Pancreas (tissue), 10 donors: Measurements from ENCODE around the gene CCDC192. TPM values are rescaled to one million over a fixed set of nuclear protein-coding genes. Genes with fewer than 3 reads are reported as not detected.

Experiments
- ATAC-seq, 4 donors: fragments of 200-7000 bp; cut with Tn5 transposase; one replicate each; pipeline versions ENCODE4 v1.8.0 to v1.9.1; 2020; ENCODE audit warnings: mild to moderate bottlenecking in 4 of 4, moderate library complexity in 4 of 4
- DNase-seq, 6 donors: peaks; one replicate each; pipeline ENCODE4 v3.0.0-alpha.2; 2020
- FAIRE-seq: peaks from 2 replicates; lab custom pipeline; 2012; peaks lifted over from hg19 to GRCh38; lab: Jason Lieb, UNC
- H3K27ac ChIP-seq, 4 donors: fragments of 200-600 bp; sonication (generic); 1 replicate in 3 of 4; 2 replicates in 1 of 4; pipeline versions ENCODE4 v1.5.0 to v1.8.0; 2020
- H3K27me3 ChIP-seq, 4 donors: fragments of 200-600 bp; one replicate each; pipeline ENCODE4 v1.8.0; 2021
- H3K36me3 ChIP-seq, 3 donors: fragments of 200-600 bp; sonication (generic) in 1 of 3; one replicate each; pipeline versions ENCODE4 v1.5.0 to v1.8.0; 2020 to 2021
- H3K4me1 ChIP-seq, 3 donors: fragments of 200-600 bp; one replicate each; pipeline ENCODE4 v1.8.0; 2021
- H3K4me3 ChIP-seq, 4 donors: fragments of 200-600 bp; sonication (generic) in 2 of 4; one replicate each; pipeline versions ENCODE4 v1.5.0 to v1.8.0; 2020 to 2021
- H3K9me3 ChIP-seq, 4 donors: fragments of 200-600 bp; one replicate each; pipeline ENCODE4 v1.8.0; 2021
- WGBS, 2 donors: extraction: QIAGEN DNeasy Blood & Tissue Kit; methylation state at CpG; one replicate each; pipeline ENCODE4 v1.1.7; 2013; 5-methylcytosine and 5-hydroxymethylcytosine counted together
- intact Hi-C, 3 donors: fragments of 100-400 bp; cut with DNase I; formaldehyde crosslinking; loops; one replicate each; pipeline versions ENCODE4 v1.11.1 to v1.14.2; 2022
- polyA plus RNA-seq, 2 donors: library from polyadenylated mRNA; stranded (reverse); fragments of 200-250 nt; gene quantifications; one replicate each; pipeline ENCODE4 v1.2.3, GENCODE V29; 2013
- total RNA-seq, 6 donors: library from RNA; stranded (reverse); fragmentation: NEBNext Ultra II Directional in 4 of 6; extraction: Animal tissue kit (Norgen Biotek cat#: 25700) in 4 of 6; gene quantifications; one replicate each; pipeline versions ENCODE4 v1.2.1 to v1.2.4, GENCODE V29; 2021 to 2023
- TF ChIP-seq, protein P1 (sequence below), 4 donors: fragments of 200-600 bp; sonication (generic) in 3 of 4; IDR thresholded peaks; one replicate each; pipeline versions ENCODE4 v1.5.0 to v1.8.0; 2021; ENCODE audit warnings: antibody characterized with exemption in 4 of 4
- donor health status: healthy with polysubstance abuse.
- donor health status: DM: no; HTN: no; CAD: no; lungs with moderate emphysema.
- donor health status: DM: no; HTN: no; CAD: no.
- donor health status: control.
- donor health status: control.
- donor health status: Bipolar disorder and iron deficiency.
- donor health status: DM: yes; HTN: yes; CAD: no.
- donor health status: DM: no; HTN: no; CAD: no.
- donor health status: DM: no; HTN: no; CAD: no.
- donor health status: DM: yes; HTN: yes; CAD: no.

The CCDC192 gene
- total and polyA plus RNA-seq, 8 donors = not detected

DNA sequence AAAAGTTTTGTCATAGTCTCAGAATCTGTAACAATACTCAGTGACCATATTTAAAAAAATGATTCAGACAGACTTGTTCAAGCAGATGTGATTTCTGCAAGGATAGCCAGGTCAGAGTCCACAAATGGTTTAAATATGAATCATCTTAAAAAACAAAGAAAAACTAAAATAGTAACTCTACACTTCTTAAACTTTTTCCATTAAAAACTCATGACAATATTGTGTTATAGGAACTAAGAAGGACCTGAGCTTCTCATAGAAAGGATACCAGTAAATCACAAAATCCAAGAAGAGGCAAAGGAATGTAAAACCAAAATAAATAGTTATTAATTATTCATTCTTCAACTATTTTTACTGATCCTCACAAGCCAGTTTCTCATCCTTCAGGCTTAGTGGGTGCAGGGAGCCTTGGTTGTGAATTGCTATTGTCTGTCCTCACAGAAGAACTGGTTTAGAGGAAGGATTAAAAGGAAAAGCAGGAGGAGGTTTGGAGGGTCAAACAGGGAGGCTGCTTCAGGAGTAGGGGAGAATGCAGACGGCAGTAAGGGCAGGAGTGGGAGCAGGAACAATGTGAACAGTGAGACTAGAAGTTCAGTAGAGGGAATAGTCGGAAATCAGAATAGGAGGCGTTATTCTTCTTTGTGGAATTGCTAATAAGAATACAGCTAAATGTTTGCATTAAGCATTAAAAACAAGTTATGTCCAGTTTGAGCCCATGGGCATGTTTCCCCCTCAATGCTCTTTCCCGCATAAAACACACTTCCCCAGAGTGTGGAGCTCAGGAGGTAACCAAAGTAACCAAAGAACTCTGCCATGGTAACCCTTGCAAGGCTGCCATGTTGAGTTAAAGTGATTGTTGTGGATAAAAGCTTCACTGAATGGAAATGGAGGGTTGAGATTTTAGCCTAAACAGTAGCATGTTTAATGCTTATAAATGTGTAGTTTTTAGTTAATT is 110.7 kb downstream of the CCDC192 start:
- ATAC-seq = peak in 1 of 4 donors; percentile 35
- WGBS, 2 donors = 61 to 69% methylated on average over 4 of the region's 4 CpGs

DNA sequence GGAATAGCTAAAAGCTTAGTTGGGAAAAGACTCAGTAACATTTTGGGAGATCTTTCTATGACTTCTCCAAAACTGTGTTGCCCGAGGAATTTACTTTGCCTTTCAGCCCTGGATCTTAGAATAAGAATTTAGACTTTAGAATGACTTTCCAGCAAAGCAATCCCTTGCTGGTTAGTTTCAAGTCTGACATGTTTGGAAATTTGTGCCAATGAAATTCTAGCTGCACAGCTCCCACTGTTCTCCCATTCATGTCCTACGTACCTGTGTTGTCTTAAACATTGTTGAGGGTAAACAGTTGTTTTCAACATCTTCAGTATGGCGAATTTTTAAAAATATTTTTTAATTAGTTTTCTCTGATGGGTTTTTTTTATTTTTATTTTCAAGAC is 111.4 kb downstream of the CCDC192 start:
- H3K27me3 ChIP-seq = no peaks in the 10 kb centered on the region
- H3K36me3 ChIP-seq = no peaks in the 10 kb centered on the region
- H3K9me3 ChIP-seq = no peaks in the 10 kb centered on the region
- H3K4me1 ChIP-seq = no peaks in the 10 kb centered on the region
- ATAC-seq (no peak), FAIRE-seq (peak; percentile 89), DNase-seq (no peak)
- H3K27ac ChIP-seq = no peak overlapping the region
- H3K4me3 ChIP-seq = no peak overlapping the region
- intact Hi-C loops = no loop called here
- 75 to 81% methylated on average over 3 of the region's 3 CpGs for whole genome bisulfite sequencing, 2 donors
- TF ChIP-seq, protein P1, sequence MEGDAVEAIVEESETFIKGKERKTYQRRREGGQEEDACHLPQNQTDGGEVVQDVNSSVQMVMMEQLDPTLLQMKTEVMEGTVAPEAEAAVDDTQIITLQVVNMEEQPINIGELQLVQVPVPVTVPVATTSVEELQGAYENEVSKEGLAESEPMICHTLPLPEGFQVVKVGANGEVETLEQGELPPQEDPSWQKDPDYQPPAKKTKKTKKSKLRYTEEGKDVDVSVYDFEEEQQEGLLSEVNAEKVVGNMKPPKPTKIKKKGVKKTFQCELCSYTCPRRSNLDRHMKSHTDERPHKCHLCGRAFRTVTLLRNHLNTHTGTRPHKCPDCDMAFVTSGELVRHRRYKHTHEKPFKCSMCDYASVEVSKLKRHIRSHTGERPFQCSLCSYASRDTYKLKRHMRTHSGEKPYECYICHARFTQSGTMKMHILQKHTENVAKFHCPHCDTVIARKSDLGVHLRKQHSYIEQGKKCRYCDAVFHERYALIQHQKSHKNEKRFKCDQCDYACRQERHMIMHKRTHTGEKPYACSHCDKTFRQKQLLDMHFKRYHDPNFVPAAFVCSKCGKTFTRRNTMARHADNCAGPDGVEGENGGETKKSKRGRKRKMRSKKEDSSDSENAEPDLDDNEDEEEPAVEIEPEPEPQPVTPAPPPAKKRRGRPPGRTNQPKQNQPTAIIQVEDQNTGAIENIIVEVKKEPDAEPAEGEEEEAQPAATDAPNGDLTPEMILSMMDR (IDR thresholded peaks at IDR 0.05) = no peak

More for the DNA sequence above, 110.7 kb downstream of the CCDC192 start:
- FAIRE-seq (no peak), DNase-seq (no peak)
- Histone ChIP-seq H3K27me3 (no peaks in the 10 kb centered on the region), H3K4me1 (no peaks in the 10 kb centered on the region), H3K4me3 (no peak overlapping the region), H3K9me3 (no peaks in the 10 kb centered on the region), H3K36me3 (no peaks in the 10 kb centered on the region), H3K27ac (no peak overlapping the region)
- intact Hi-C loops = no loop called here
- TF ChIP-seq, protein P1 (IDR thresholded peaks at IDR 0.05) = no peak

DNA sequence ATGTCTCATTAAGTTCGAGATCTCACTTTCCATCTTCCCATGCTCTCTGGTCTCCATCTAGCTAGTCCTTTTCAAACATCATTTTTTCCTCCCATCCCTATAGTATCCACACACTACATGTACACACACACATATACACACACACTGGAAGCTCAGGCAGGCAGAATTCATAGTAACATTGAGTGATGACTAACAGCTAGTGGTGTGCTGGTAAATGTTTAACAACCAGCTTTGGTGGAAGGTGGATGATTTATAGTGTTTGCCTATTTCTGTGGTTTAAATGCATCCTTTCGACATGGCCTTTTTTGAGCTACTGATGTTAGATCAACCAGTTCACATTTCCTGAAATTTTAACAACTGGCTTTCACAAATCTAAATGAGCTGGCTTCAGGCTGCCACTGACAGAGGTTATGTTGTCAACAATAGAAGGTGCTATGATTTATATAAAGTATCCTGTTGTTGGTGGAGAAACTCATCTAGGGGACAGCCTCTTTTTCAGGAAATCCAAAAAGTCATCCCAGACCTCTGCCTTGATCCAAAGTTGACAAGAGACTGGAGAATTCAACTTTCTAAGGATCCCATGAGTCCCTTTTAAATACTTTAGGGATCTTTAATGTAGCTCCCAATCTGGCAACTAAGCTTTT is 117.8 kb downstream of the CCDC192 start:
- no peak overlapping the region for H3K4me3 ChIP-seq
- 37 to 43% methylated on average over 2 of the region's 2 CpGs for WGBS, 2 donors
- no peaks in the 10 kb centered on the region for H3K9me3 ChIP-seq
- peak in 3 of 4 donors; percentile 80 to 88 (median 84) for ATAC-seq
- no peaks in the 10 kb centered on the region for H3K36me3 ChIP-seq
- no peak for DNase-seq
- intact Hi-C loops = no loop called here
- H3K27ac ChIP-seq = peak overlapping the region in 1 of 4 donors; percentile 20
- H3K27me3 ChIP-seq = no peaks in the 10 kb centered on the region
- FAIRE-seq = no peak
- no peaks in the 10 kb centered on the region for H3K4me1 ChIP-seq
- TF ChIP-seq, protein P1 (IDR thresholded peaks at IDR 0.05) = no peak

DNA sequence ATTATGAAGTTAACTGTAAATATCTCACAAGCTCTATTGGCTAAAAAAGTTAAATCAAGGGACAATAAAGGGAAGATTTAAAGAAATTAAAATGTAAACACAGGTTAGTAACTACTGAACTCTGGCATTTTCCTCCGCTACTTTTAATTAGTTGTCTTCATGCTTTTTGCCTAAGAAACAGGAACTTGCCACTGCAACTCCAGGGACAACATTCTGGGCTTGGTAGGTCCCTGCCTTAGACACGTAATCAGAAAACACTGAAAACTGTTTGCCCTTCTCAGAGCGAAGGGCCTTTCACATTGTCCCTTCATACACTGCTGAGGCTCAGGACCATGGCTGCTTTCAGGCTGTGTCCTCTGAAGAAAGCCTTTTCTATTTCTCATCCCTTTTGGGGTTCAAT is 118.7 kb downstream of the CCDC192 start:
- no peak overlapping the region for H3K27ac ChIP-seq
- no peaks in the 10 kb centered on the region for H3K4me1 ChIP-seq
- FAIRE-seq (no peak), ATAC-seq (no peak), DNase-seq (no peak)
- 84 to 89% methylated on average over 3 of the region's 3 CpGs for WGBS, 2 donors
- H3K9me3 ChIP-seq = no peaks in the 10 kb centered on the region
- H3K27me3 ChIP-seq = no peaks in the 10 kb centered on the region
- TF ChIP-seq, protein P1 (IDR thresholded peaks at IDR 0.05) = no peak
- H3K36me3 ChIP-seq = no peaks in the 10 kb centered on the region
- intact Hi-C loops = no loop called here
- H3K4me3 ChIP-seq = no peak overlapping the region
